Choroid plexus epithelial cell (primary cell): ENCODE data around the gene MOV10L1.

ENCODE experiments used
- DNase-seq: peaks from one replicate; pipeline ENCODE4 v3.0.0-alpha.2; 2010; ENCODE audit warnings: low read depth
- H3K4me3 ChIP-seq: 2 replicates; pipeline ENCODE4 v1.5.1; 2011; ENCODE audit warnings: low read depth, mild to moderate bottlenecking, control low read depth, low read length, moderate library complexity
- CTCF ChIP-seq: conservative IDR thresholded peaks from 2 replicates; pipeline ENCODE4 v1.5.1; 2011; ENCODE audit warnings: low read depth, mild to moderate bottlenecking, control low read depth, inconsistent platforms, low read length, moderate library complexity

MOV10L1 gene

GRCh38 chr22:50210378-50211139 is 120.8 kb downstream of the MOV10L1 start:
- H3K4me3 ChIP-seq, result no peak overlapping the region
- DNase-seq, result no peak
- no peak for TF ChIP-seq CTCF

GRCh38 chr22:50211147-50211546 is 121.3 kb downstream of the MOV10L1 start:
- DNase-seq, result no peak
- no peak overlapping the region for H3K4me3 ChIP-seq
- TF ChIP-seq CTCF, result no peak
